Forelimb muscle (tissue), 1 donor: ENCODE results near the gene PAPPA. TPM values are rescaled to one million over a fixed set of nuclear protein-coding genes. Genes with fewer than 3 reads are reported as not detected.

Experiments used
- DNase-seq: peaks from one replicate; pipeline ENCODE4 v3.0.0-alpha.2; 2013; ENCODE audit warnings: low read depth
- polyA plus RNA-seq: library from polyadenylated mRNA; unstranded; fragments of 120-200 nt; gene quantifications from one replicate; pipeline ENCODE4 v1.2.1, GENCODE V29; 2013; ENCODE audit not compliant: insufficient read length

The PAPPA gene
- polyA plus RNA-seq, 1 donor: 0.49 TPM

GRCh38 chr9:116182876-116183275, 29.3 kb downstream of the PAPPA start:
- no peak for DNase-seq

- DNase-seq: no peak
Observed at GRCh38 chr9:116187570-116188170, 34.1 kb downstream of the PAPPA start.

DNA sequence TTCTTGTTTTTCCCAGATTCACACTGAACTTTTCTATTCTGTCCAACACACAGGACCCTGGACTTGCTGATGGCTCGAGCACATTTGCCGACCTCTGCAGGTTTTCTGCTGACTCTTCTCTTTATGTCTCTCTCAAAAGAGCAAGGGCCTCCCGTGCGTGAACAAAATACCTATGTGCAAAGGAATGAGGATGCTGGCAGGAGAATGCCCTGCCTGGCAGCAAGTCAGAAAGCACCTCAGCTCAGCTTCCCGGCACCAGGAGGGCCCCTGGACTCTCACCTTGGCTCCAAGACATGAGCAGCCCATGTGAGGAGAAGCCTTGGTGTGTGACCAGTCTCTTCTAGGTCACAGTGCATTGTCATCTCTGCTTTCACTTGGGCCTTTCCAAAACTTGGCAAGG, 36.1 kb downstream of the PAPPA start:
- DNase-seq: no peak

- DNase-seq: no peak
Observed at GRCh38 chr9:116190637-116191396, 37.2 kb downstream of the PAPPA start.

DNA sequence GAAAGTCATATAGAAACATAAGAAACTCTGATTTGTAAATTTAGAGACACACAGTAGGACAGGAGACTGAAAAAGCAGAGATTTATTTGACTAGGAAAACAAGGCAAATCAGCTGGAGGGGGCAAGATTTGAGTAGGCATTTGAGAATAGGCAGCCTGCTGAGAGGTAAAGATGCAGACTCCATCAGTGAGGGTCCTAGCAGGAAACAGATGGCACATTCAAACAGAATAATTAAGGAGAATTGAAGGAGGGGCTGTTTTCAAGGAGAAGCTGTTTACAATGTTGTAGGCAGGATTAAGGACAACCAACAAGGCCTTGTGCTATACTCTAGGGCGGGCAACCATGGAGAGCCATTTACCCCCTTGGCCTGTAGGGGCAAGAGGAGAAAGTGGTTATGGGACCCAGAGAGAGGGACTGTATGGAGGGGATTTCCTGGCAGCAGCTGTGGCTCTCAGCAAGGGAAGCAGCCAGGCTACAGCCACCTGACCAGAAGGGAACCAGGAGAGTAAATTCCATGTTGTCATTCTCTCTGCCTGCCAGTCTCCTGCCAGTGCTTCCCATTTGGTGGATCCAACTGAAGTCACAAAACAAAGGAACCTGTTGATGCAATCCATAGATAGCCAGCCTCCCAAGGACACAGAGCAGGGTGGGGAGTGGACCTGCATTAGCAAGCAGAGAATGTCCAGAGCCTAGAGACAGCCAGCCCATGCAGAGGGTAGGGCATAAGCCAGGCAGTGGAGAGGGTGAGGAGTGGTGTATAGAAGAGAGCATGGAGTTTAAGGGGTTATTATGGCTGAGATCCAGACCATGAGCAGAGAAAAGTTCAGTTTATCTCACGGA, 38.2 kb downstream of the PAPPA start:
- no peak for DNase-seq

GRCh38 chr9:116193636-116194035, 40.0 kb downstream of the PAPPA start:
- no peak for DNase-seq

DNA sequence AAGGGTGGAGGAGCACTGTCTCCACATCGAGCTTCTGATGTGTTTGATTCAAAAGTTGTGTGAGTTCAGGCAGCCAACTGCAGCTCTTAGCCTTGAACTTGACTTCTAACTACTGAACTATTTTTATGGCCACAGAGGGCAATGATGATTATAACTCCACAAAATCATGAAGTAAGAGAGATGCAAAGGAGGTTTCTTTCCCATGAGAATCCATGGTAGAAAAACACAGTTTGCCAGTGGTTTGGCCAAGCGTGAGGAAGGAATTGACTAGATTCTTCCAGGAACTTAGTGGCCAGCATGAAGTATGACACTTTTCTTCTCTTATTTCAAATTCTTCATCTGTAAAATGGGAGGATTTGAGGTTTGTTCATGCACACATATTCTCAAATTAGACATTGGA, 43.2 kb downstream of the PAPPA start:
- DNase-seq: no peak

- no peak for DNase-seq
Observed at GRCh38 chr9:116198344-116198743, 44.8 kb downstream of the PAPPA start.

DNA sequence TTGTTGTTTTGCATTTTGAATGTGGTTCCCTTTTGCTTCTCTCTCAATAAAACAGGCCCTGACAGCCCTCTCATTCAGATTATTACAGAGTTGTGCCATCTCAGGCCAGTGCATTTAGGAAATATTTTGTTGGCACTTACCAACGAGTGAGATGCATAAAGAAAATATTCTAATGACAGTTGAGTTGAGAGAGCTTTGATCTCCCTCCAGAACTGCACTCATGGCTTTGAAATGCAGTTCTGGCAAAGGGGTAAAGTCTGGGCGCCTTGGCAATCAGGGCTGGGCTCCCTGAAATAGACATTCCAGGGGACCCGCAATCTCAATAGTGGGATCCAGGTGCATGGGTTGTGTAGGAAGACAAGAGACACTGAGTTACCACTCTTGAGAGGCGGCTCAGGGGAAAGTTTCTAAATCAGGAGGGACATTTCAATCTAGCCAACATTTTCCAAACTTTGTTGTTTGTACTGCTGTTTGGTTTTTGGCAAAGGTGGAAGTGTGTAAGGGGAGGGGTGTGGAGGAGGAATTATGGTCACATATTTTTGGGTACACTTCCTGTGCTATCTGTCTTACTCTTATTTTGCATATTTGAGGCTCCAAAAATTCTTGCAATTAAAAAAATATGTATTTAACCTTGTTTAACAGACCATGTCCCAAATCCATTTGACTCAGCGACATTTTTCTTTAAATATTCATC, 48.8 kb downstream of the PAPPA start:
- no peak for DNase-seq

- DNase-seq: no peak
Observed at GRCh38 chr9:116204252-116204882, 50.8 kb downstream of the PAPPA start.

GRCh38 chr9:116207371-116208111, 54.0 kb downstream of the PAPPA start:
- no peak for DNase-seq

- DNase-seq: no peak
Observed at GRCh38 chr9:116208417-116209232, 55.0 kb downstream of the PAPPA start.

- DNase-seq: no peak
Observed at GRCh38 chr9:116209414-116210116, 56.0 kb downstream of the PAPPA start.

- no peak for DNase-seq
Observed at GRCh38 chr9:116212986-116213692, 59.5 kb downstream of the PAPPA start.

GRCh38 chr9:116213693-116214047, 60.1 kb downstream of the PAPPA start:
- no peak for DNase-seq

GRCh38 chr9:116218399-116218798, 64.8 kb downstream of the PAPPA start:
- no peak for DNase-seq

- no peak for DNase-seq
Observed at GRCh38 chr9:116219686-116220085, 66.1 kb downstream of the PAPPA start.

- DNase-seq: no peak
Observed at GRCh38 chr9:116223926-116224325, 70.3 kb downstream of the PAPPA start.
